GM23338 (cell line): Measurements from ENCODE around the gene SNX10.

Source experiments
- CREB1 ChIP-seq: fragments of 250-450 bp; sonication (Bioruptor Pico); IDR thresholded peaks from 2 replicates; pipeline ENCODE4 v1.5.0; 2020; ENCODE audit warnings: low read depth, mild to moderate bottlenecking, moderate library complexity
- CTCF ChIP-seq, 2 experiments: fragments of 200-600 bp in 1 of 2; sonication (generic) in 1 of 2; conservative IDR thresholded peaks; 2 replicates each; pipeline versions ENCODE4 v1.5.1 to v1.6.1; 2016 to 2017; ENCODE audit warnings: antibody characterized with exemption in 2 of 2, low read depth in 2 of 2, mild to moderate bottlenecking in 2 of 2, moderate library complexity in 1 of 2
- ETS1 ChIP-seq: IDR thresholded peaks from 2 replicates; pipeline ENCODE4 v1.6.1; 2016; ENCODE audit warnings: antibody characterized with exemption
- EZH2 ChIP-seq: fragments of 200-600 bp; sonication (generic); IDR thresholded peaks from one replicate; pipeline ENCODE4 v1.8.0; 2017; ENCODE audit warnings: antibody characterized with exemption, mild to moderate bottlenecking, low read depth; ENCODE audit not compliant: unreplicated experiment
- EZH2phosphoT487 ChIP-seq: fragments of 200-600 bp; sonication (generic); IDR thresholded peaks from one replicate; pipeline ENCODE4 v1.8.1; 2018; ENCODE audit warnings: antibody characterized with exemption; ENCODE audit not compliant: unreplicated experiment
- JUNB ChIP-seq: IDR thresholded peaks from one replicate; pipeline ENCODE4 v1.6.1; 2016; ENCODE audit warnings: antibody characterized with exemption; ENCODE audit not compliant: unreplicated experiment
- NANOG ChIP-seq: IDR thresholded peaks from 2 replicates; pipeline ENCODE4 v1.6.1; 2016; ENCODE audit warnings: antibody characterized with exemption, borderline replicate concordance
- POLR2AphosphoS5 ChIP-seq: IDR thresholded peaks from 2 replicates; pipeline ENCODE4 v1.6.1; 2016; ENCODE audit warnings: antibody characterized with exemption, low read depth
- STAT1 ChIP-seq: IDR thresholded peaks from one replicate; pipeline ENCODE4 v1.6.1; 2016; ENCODE audit warnings: antibody characterized with exemption; ENCODE audit not compliant: unreplicated experiment
- ZNF331 ChIP-seq: fragments of 250-450 bp; sonication (Bioruptor Pico); IDR thresholded peaks from 2 replicates; pipeline ENCODE4 v1.5.0; 2020; ENCODE audit warnings: low read depth, mild to moderate bottlenecking, moderate library complexity
- TF ChIP-seq, protein P1 (sequence below): IDR thresholded peaks from one replicate; pipeline ENCODE4 v1.6.1; 2018; ENCODE audit warnings: antibody characterized with exemption; ENCODE audit not compliant: unreplicated experiment

- TF ChIP-seq CTCF (conservative IDR thresholded peaks at IDR 0.05; ENCODE audit: low read depth in 2 of 2) (no peak), EZH2phosphoT487 (no peak), EZH2 (no peak), POLR2AphosphoS5 (no peak), JUNB (no peak), CREB1 (CRISPR knock-in tag) (no peak), STAT1 (no peak), ETS1 (no peak), ZNF331 (no peak), NANOG (no peak)
- TF ChIP-seq, protein P1, sequence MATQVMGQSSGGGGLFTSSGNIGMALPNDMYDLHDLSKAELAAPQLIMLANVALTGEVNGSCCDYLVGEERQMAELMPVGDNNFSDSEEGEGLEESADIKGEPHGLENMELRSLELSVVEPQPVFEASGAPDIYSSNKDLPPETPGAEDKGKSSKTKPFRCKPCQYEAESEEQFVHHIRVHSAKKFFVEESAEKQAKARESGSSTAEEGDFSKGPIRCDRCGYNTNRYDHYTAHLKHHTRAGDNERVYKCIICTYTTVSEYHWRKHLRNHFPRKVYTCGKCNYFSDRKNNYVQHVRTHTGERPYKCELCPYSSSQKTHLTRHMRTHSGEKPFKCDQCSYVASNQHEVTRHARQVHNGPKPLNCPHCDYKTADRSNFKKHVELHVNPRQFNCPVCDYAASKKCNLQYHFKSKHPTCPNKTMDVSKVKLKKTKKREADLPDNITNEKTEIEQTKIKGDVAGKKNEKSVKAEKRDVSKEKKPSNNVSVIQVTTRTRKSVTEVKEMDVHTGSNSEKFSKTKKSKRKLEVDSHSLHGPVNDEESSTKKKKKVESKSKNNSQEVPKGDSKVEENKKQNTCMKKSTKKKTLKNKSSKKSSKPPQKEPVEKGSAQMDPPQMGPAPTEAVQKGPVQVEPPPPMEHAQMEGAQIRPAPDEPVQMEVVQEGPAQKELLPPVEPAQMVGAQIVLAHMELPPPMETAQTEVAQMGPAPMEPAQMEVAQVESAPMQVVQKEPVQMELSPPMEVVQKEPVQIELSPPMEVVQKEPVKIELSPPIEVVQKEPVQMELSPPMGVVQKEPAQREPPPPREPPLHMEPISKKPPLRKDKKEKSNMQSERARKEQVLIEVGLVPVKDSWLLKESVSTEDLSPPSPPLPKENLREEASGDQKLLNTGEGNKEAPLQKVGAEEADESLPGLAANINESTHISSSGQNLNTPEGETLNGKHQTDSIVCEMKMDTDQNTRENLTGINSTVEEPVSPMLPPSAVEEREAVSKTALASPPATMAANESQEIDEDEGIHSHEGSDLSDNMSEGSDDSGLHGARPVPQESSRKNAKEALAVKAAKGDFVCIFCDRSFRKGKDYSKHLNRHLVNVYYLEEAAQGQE, result no peak
Observed at GRCh38 chr7:26250239-26250638, 41.4 kb upstream of the SNX10 start.
